Ascending aorta (tissue), 2 donors: ENCODE results near the gene MOB3B. TPM values are rescaled to one million over a fixed set of nuclear protein-coding genes. Genes with fewer than 3 reads are reported as not detected.
A peak's percentile ranks its signal among the peaks of the same experiment; 100 is the strongest.

Experiments
- DNase-seq, 2 donors: peaks; one replicate each; pipeline ENCODE4 v3.0.0-alpha.2; 2019; ENCODE audit warnings: low spot score in 2 of 2
- H3K27ac ChIP-seq, 2 donors: fragments of 200-600 bp; sonication (generic); one replicate each; pipeline ENCODE4 v1.5.1; 2016 to 2017; ENCODE audit warnings: mild to moderate bottlenecking in 1 of 2
- H3K27me3 ChIP-seq: fragments of 200-600 bp; sonication (generic); one replicate; pipeline ENCODE4 v1.5.1; 2017
- H3K36me3 ChIP-seq, 2 donors: fragments of 200-600 bp; sonication (generic); one replicate each; pipeline ENCODE4 v1.5.1; 2016
- H3K4me1 ChIP-seq, 2 donors: fragments of 200-600 bp; sonication (generic); one replicate each; pipeline ENCODE4 v1.5.1; 2016 to 2017; ENCODE audit warnings: mild to moderate bottlenecking in 1 of 2
- H3K4me3 ChIP-seq, 2 donors: fragments of 200-600 bp; sonication (generic); one replicate each; pipeline ENCODE4 v1.5.1; 2016 to 2017; ENCODE audit warnings: mild to moderate bottlenecking in 1 of 2
- H3K9me3 ChIP-seq, 2 donors: fragments of 200-600 bp; sonication (generic); one replicate each; pipeline ENCODE4 v1.5.1; 2016
- intact Hi-C: fragments of 100-400 bp; cut with DNase I; formaldehyde crosslinking; loops from one replicate; pipeline ENCODE4 v1.15.1; 2023
- total RNA-seq: library from RNA; depleted of rRNA; stranded (reverse); fragments of >200 nt; gene quantifications from one replicate; pipeline ENCODE4 v1.1.0, GENCODE V29; 2016
- TF ChIP-seq, protein P1 (sequence below), 3 experiments: fragments of 200-600 bp in 2 of 3; fragments of 450-650 bp in 1 of 3; sonication (generic) in 2 of 3; IDR thresholded peaks; one replicate each; pipeline ENCODE4 v1.5.1; 2016 to 2019; ENCODE audit warnings: antibody characterized with exemption in 3 of 3, mild to moderate bottlenecking in 1 of 3, moderate library complexity in 1 of 3

MOB3B gene
- total RNA-seq, 1 donor from 2014 or later, result 2.4 TPM

DNA sequence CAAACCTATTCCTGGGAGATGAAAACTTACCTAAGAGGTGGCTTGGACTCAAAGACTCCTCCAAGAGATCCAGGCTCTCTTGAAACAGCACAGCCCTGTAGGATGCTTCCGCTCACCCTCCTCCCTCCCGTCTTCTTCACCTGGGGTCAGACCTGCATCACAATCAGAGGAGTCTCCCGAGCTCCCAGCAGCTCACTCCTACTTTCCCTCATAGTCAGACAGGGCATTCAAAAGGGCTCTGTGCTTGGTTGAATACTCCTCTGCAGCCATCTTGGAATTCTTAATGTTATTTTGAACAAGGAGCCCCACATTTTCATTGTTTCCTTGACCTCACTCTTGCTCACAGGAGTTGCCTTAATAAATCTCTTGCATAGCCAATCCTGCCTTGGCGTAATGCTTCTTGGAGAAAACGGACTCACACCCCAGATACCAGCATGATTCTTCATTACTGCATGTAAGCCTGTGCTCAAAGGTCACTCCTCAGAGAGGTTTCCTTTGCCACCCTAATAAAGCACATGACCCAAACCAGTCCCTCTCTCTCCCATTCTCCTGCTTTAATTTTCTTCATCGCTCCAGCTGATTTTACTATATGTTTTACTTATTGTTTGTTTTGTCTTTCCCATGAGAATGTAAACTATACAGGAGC is 52.6 kb downstream of the MOB3B start:
- no peak for DNase-seq
- peaks cover 9 to 14% of the 10 kb centered on the region in 2 donors for H3K4me1 ChIP-seq
- H3K36me3 ChIP-seq, result no peaks in the 10 kb centered on the region
- TF ChIP-seq, protein P1, sequence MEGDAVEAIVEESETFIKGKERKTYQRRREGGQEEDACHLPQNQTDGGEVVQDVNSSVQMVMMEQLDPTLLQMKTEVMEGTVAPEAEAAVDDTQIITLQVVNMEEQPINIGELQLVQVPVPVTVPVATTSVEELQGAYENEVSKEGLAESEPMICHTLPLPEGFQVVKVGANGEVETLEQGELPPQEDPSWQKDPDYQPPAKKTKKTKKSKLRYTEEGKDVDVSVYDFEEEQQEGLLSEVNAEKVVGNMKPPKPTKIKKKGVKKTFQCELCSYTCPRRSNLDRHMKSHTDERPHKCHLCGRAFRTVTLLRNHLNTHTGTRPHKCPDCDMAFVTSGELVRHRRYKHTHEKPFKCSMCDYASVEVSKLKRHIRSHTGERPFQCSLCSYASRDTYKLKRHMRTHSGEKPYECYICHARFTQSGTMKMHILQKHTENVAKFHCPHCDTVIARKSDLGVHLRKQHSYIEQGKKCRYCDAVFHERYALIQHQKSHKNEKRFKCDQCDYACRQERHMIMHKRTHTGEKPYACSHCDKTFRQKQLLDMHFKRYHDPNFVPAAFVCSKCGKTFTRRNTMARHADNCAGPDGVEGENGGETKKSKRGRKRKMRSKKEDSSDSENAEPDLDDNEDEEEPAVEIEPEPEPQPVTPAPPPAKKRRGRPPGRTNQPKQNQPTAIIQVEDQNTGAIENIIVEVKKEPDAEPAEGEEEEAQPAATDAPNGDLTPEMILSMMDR (IDR thresholded peaks at IDR 0.05), result no peak
- H3K27me3 ChIP-seq, result no peaks in the 10 kb centered on the region
- intact Hi-C loops, result no loop called here
- H3K27ac ChIP-seq, result no peak overlapping the region
- no peak overlapping the region for H3K4me3 ChIP-seq
- no peaks in the 10 kb centered on the region for H3K9me3 ChIP-seq

DNA sequence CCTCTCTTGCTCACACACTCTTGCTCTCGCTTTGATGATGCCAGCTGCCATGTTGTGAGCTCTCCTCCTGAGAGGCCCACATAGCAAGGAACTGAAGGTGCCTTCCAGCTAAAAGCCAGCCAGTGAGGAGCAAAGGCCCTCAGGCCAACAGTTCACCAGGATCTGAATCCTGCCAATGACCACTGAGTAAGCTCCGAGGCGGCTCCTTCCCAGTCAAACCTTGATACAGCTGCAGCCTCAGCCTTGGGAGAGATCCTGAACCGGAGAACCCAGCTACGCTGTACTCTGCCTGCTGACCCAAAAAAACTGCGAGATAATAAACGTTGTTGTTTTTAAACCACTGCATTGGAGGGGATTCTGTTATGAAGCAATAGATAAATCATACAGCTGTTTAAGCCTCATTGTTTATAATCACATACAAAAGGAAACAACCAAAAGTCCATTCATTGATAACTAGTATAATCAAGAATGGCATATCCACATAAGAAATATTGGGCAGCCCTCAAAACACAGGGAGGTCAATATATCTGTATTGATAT is 54.5 kb downstream of the MOB3B start:
- no peak for DNase-seq
- Histone ChIP-seq H3K4me3 (no peak overlapping the region), H3K27me3 (no peaks in the 10 kb centered on the region), H3K36me3 (no peaks in the 10 kb centered on the region), H3K4me1 (peaks cover 12 to 18% of the 10 kb centered on the region in 2 donors), H3K27ac (no peak overlapping the region), H3K9me3 (no peaks in the 10 kb centered on the region)
- intact Hi-C loops, result no loop called here
- TF ChIP-seq, protein P1 (IDR thresholded peaks at IDR 0.05), result no peak

DNA sequence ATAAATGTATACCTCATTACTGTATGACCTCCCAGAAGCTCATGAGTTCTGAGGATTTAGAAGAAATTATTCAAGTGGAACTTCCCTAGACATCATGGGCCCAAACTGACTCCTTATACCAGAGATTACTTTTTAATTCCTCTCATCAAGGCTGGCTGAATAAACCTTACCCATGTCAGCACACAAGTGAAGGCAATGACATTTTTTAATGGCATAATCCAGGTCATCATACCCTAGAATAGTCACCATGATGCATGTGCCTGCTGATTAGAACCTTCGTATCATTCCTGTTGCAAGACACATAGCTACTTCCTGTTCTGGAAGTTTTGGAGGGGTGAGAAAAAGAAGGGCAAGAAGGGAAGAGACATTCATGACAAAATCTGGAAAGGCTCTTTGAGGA is 55.3 kb downstream of the MOB3B start:
- Histone ChIP-seq H3K4me3 (no peak overlapping the region), H3K9me3 (no peaks in the 10 kb centered on the region), H3K36me3 (no peaks in the 10 kb centered on the region), H3K27ac (no peak overlapping the region), H3K4me1 (peaks cover 12 to 18% of the 10 kb centered on the region in 2 donors), H3K27me3 (no peaks in the 10 kb centered on the region)
- TF ChIP-seq, protein P1 (IDR thresholded peaks at IDR 0.05), result no peak
- no peak for DNase-seq
- intact Hi-C loops, result loop anchor here (5.0 kb wide), 2 partner anchors 53 to 73 kb away; partner anchors contain the start of gene MOB3B

DNA sequence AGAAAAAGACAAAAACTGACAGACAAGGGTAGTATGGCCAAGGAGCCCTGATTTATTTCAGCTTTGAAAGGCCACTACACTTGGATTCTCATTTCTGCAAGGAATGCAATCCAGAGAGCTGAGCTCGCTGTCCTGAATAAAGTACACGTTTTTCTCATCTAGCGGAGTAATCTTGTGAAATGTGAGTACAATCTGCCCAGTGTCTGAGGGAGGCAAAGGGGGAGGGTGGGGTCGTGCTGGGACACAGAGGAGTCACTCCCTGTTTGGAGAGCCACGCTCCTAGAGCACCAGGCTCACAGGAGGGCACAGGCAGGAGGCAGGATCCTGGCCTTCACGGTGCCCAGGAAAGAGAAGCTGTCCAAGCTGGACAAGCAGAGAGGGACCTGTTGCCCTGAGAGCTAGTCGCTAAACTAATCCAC is 56.5 kb downstream of the MOB3B start:
- Histone ChIP-seq H3K4me3 (no peak overlapping the region), H3K4me1 (peaks cover 16 to 18% of the 10 kb centered on the region in 2 donors), H3K27me3 (no peaks in the 10 kb centered on the region), H3K9me3 (no peaks in the 10 kb centered on the region), H3K27ac (peak overlapping the region in 1 of 2 donors; percentile 55), H3K36me3 (no peaks in the 10 kb centered on the region)
- intact Hi-C loops, result loop anchor here (5.0 kb wide), 2 partner anchors 54 to 74 kb away; partner anchors contain the start of gene MOB3B
- TF ChIP-seq, protein P1 (IDR thresholded peaks at IDR 0.05), result no peak
- DNase-seq, result peak in 1 of 2 donors; percentile 71

DNA sequence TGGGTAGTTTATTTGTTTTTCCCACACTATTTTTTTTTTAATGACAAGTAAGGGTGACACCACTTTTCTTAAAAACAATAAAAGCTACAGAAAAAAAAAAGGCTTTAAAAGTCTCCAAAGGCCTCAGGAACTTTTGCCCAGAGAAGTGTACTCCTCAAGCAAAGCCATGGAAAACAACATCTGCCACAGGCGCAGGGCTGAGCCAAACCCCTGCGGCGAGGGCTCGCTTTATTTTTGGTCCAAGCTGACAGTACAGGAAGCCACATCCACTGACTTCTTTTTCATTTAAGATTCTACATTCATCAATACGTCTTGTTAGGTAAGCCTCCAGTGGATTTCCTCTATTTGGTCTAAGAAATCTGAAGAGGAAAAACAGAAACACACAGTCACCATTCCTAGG is 57.4 kb downstream of the MOB3B start:
- Histone ChIP-seq H3K36me3 (no peaks in the 10 kb centered on the region), H3K27me3 (no peaks in the 10 kb centered on the region), H3K4me1 (peaks cover 16 to 18% of the 10 kb centered on the region in 2 donors), H3K27ac (peak overlapping the region; percentile 30 to 32), H3K9me3 (no peaks in the 10 kb centered on the region), H3K4me3 (no peak overlapping the region)
- intact Hi-C loops, result loop anchor here (5.0 kb wide), 2 partner anchors 55 to 75 kb away; partner anchors contain the start of gene MOB3B
- TF ChIP-seq, protein P1 (IDR thresholded peaks at IDR 0.05), result no peak
- DNase-seq, result no peak
